HG03060 (cell line): ENCODE data around the gene NKX2-2.
"Not testable (repeated sequence)": the region's sequence is repeated elsewhere in the genome, so short reads cannot be mapped to it uniquely, and the experiment has no call there.

Source experiments
- ATAC-seq: cut with Tn5 transposase; IDR thresholded peaks from one replicate; pipeline ENCODE4 v1.9.1; 2021; ENCODE audit warnings: low read depth, moderate number of reproducible peaks; ENCODE audit not compliant: unreplicated experiment

NKX2-2 gene

GRCh38 chr20:21509597-21510371 is 4.1 kb downstream of the NKX2-2 start:
- ATAC-seq, result no peak

GRCh38 chr20:21509079-21509596 is 4.7 kb downstream of the NKX2-2 start:
- ATAC-seq, result no peak

- ATAC-seq, result no peak
These were observed 5.4 kb downstream of the NKX2-2 start for GRCh38 chr20:21508230-21509078.

GRCh38 chr20:21507400-21508229 is 6.2 kb downstream of the NKX2-2 start:
- ATAC-seq, result no peak

GRCh38 chr20:21505810-21506530 is 7.9 kb downstream of the NKX2-2 start:
- no peak for ATAC-seq

- ATAC-seq, result no peak
These were observed 8.6 kb downstream of the NKX2-2 start for GRCh38 chr20:21505161-21505809.

- no peak for ATAC-seq
These were observed 9.5 kb downstream of the NKX2-2 start for GRCh38 chr20:21504323-21504722.

- peak; percentile 97 for ATAC-seq
These were observed 10.5 kb downstream of the NKX2-2 start for GRCh38 chr20:21503345-21503744.

- no peak for ATAC-seq
These were observed 12.7 kb downstream of the NKX2-2 start for GRCh38 chr20:21501184-21501583.

GRCh38 chr20:21500599-21500998 is 13.3 kb downstream of the NKX2-2 start:
- no peak for ATAC-seq

- ATAC-seq, result no peak
These were observed 14.2 kb downstream of the NKX2-2 start for GRCh38 chr20:21499641-21500040.

GRCh38 chr20:21498635-21499034 is 15.2 kb downstream of the NKX2-2 start:
- ATAC-seq, result no peak

- no peak for ATAC-seq
These were observed 15.7 kb downstream of the NKX2-2 start for GRCh38 chr20:21498195-21498594.

GRCh38 chr20:21496452-21496851 is 17.4 kb downstream of the NKX2-2 start:
- no peak for ATAC-seq

- ATAC-seq, result no peak
These were observed 20.8 kb downstream of the NKX2-2 start for GRCh38 chr20:21493049-21493448.

GRCh38 chr20:21490105-21490504 is 23.8 kb downstream of the NKX2-2 start:
- ATAC-seq, result no peak

- ATAC-seq, result not testable (repeated sequence)
These were observed 33.7 kb downstream of the NKX2-2 start for GRCh38 chr20:21480144-21480543.

GRCh38 chr20:21465799-21466198 is 48.1 kb downstream of the NKX2-2 start:
- ATAC-seq, result no peak

GRCh38 chr20:21464916-21465315 is 48.9 kb downstream of the NKX2-2 start:
- no peak for ATAC-seq
